ENCODE data around the gene SERF1B.
"Not testable (repeated sequence)": the region's sequence is repeated elsewhere in the genome, so short reads cannot be mapped to it uniquely, and the experiment has no call there.

Gene SERF1B

GRCh38 chr5:70025106-70025844 is at the start of gene SERF1B:
Gene SERF1B, plus strand, starts transcription at chr5:70025251. Its CDS starts 201 bp downstream, at chr5:70025452.
- DNase-seq, result not testable (repeated sequence)

GRCh38 chr5:69991713-69992112 is 33.3 kb upstream of the SERF1B start:
- DNase-seq, result not testable (repeated sequence)

- DNase-seq, result not testable (repeated sequence)
Measured at GRCh38 chr5:69995535-69995934, 29.5 kb upstream of the SERF1B start.

DNA sequence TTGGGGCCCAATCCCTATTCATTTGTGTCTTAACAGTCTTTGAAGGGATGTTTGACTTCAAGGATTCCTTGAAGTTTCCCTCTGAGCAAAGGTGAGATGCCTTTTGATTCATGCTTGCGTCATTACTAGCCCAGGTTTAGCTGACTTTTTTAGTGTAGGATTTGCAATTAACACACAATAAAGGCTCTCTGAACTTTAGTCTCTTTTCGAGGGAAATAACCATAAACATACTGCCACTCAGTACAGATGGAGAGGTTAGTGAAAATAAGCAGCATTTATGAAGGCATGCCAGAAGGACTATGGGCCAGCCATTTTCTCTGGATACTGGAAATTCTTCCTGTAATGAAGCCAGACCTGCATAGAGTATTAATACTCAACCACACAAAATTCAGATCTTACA is 4.4 kb upstream of the SERF1B start:
- DNase-seq, result not testable (repeated sequence)

GRCh38 chr5:70025845-70026145 is 744 bp downstream of the SERF1B start:
- DNase-seq, result not testable (repeated sequence)

- not testable (repeated sequence) for DNase-seq
Measured at GRCh38 chr5:70031204-70031603, 6.2 kb downstream of the SERF1B start.

- DNase-seq, result not testable (repeated sequence)
Measured at GRCh38 chr5:70041411-70041810, 16.4 kb downstream of the SERF1B start.

DNA sequence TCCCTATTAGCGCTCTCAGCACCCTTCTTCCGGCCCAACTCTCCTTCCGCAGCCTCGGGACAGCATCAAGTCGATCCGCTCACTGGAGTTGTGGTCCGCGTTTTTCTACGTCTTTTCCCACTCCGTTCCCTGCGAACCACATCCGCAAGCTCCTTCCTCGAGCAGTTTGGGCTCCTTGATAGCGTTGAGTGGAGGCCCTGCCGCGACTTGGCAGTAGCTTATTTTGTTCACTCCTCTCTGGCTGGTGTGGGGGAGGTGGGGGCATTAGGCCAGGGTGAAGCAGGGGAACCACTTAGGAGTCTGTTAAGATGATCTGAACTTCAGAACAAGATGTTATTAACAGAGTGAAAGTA is 24.7 kb downstream of the SERF1B start:
- not testable (repeated sequence) for DNase-seq

GRCh38 chr5:70056289-70056942 is 31.4 kb downstream of the SERF1B start:
- not testable (repeated sequence) for DNase-seq

GRCh38 chr5:70057140-70057539 is 32.1 kb downstream of the SERF1B start:
- not testable (repeated sequence) for DNase-seq

- DNase-seq, result peak; percentile 0
Measured at GRCh38 chr5:70077632-70078031, 52.6 kb downstream of the SERF1B start.

DNA sequence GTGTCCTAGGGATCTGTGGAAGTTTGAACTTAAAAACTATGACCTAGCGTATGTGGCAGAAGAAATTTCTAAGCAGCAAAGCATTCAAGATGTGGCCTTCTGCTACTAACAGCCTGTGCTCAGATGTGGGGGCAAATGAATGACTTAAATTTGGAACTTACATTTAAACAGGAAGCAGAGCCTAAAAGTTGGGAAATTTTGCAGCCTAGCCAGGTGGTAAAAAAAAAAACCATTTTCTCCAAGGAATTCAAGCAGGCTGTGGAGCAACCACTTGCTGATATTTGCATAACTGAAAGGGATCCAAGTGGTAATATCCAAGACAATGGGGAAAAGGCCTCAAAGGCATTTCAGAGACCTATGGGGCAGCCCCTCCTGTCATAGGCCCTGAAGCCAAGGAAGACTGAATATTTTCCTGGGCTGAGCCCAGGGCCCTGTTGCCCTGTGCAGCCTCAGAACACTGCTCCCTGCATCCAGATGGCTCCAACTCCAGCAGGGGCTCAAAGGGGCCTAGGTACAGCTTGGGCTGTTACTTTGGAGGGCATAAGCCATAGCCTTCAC is 63.9 kb downstream of the SERF1B start:
- not testable (repeated sequence) for DNase-seq

DNA sequence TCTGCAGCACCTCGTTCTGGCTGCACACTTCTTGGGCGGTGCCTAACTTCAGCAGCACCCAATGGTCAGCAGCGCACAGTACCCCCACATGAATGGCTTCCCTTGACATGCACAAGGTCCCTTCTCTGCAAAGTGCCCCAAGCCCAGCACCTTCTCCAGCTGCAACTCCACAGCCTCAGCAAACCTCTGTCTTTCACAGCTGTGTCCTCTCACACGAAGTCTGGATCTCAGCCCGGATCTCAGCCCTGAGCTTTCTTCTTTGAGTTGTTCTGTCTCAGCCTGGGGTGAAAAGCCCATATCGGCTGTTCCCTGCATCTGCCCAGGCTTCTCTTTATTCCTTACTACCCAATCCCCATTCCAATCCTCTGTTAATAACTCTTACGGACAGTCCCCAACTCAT is 66.7 kb downstream of the SERF1B start:
- not testable (repeated sequence) for DNase-seq

Measured in inflammatory macrophage treated with lipopolysaccharide for 4 hours (primary cell).